Mesothelial cell of epicardium (in vitro differentiated cells): ENCODE results near the gene ACTG2. TPM values are rescaled to one million over a fixed set of nuclear protein-coding genes. Genes with fewer than 3 reads are reported as not detected.

ENCODE experiments used
- DNase-seq, 2 experiments: peaks; one replicate each; pipeline ENCODE4 v3.0.0; 2021; ENCODE audit warnings: low spot score in 2 of 2; ENCODE audit not compliant: unreplicated experiment in 2 of 2
- H3K27ac Mint-ChIP-seq: 2 replicates; pipeline ENCODE4 v1.8.0; 2021; ENCODE audit warnings: mixed read lengths
- H3K27me3 Mint-ChIP-seq: 2 replicates; pipeline ENCODE4 v1.8.0; 2021; ENCODE audit warnings: low read depth, mixed read lengths
- H3K36me3 Mint-ChIP-seq: 2 replicates; pipeline ENCODE4 v1.8.0; 2021; ENCODE audit warnings: mixed read lengths
- H3K4me1 Mint-ChIP-seq: 2 replicates; pipeline ENCODE4 v1.8.0; 2021; ENCODE audit warnings: mixed read lengths
- H3K4me3 Mint-ChIP-seq: 2 replicates; pipeline ENCODE4 v1.8.0; 2021; ENCODE audit warnings: mild to moderate bottlenecking, moderate library complexity, mixed read lengths
- H3K9me3 Mint-ChIP-seq: 2 replicates; pipeline ENCODE4 v1.8.0; 2021; ENCODE audit warnings: mixed read lengths
- CTCF ChIP-seq: fragments of 200-600 bp; sonication (generic); IDR thresholded peaks from one replicate; pipeline ENCODE4 v1.5.0; 2021; ENCODE audit warnings: antibody characterized with exemption; ENCODE audit not compliant: unreplicated experiment
- total RNA-seq: library from RNA; stranded (reverse); gene quantifications from 3 replicates; pipeline ENCODE4 v1.2.1, GENCODE V29; 2021

ACTG2 gene
- total RNA-seq, 1 donor from 2014 or later: 9.3 TPM

DNA sequence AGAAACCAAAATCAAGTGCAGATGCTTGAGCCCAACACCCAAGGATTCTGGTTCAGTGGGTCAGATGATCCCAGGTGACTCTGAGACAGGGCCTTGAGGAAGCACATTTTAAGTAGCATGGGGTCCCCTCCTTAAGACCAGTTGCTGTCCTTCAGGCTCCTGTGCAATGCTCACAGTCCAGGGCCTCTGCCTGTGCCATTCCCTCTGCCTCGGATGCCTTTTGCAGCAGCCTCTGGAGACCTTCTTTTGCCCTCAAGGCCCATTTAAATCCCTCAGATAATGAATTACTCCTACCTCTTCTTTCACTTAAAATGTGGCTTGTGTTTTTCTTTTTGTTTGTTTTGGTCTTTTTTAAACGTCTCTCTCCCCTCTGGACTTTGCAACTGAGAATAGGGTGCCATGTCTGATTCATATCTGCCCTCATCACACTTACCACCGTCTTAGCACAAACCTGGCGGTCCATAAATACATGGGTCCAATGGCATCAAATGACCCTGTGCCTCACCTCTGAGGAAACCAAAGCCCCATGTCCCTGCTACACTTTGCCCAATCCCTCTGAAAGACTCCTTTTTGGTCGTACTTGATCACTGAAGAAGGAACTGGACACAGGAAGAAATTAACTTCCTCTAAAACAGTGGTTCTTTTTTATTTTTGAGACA, 14.2 kb downstream of the ACTG2 start:
- DNase-seq: no peak

GRCh38 chr2:73907840-73908452, 15.1 kb downstream of the ACTG2 start:
- H3K27me3 Mint-ChIP-seq: peaks cover 2% of the 10 kb centered on the region
- no peaks in the 10 kb centered on the region for H3K9me3 Mint-ChIP-seq
- H3K27ac Mint-ChIP-seq: no peak overlapping the region

More for the DNA sequence above, 14.2 kb downstream of the ACTG2 start:
- H3K27me3 Mint-ChIP-seq: peaks cover 6% of the 10 kb centered on the region
- H3K36me3 Mint-ChIP-seq: no peaks in the 10 kb centered on the region
- H3K4me1 Mint-ChIP-seq: no peaks in the 10 kb centered on the region
- H3K4me3 Mint-ChIP-seq: no peak overlapping the region
- no peak for TF ChIP-seq CTCF
- no peaks in the 10 kb centered on the region for H3K9me3 Mint-ChIP-seq
- no peak overlapping the region for H3K27ac Mint-ChIP-seq

DNA sequence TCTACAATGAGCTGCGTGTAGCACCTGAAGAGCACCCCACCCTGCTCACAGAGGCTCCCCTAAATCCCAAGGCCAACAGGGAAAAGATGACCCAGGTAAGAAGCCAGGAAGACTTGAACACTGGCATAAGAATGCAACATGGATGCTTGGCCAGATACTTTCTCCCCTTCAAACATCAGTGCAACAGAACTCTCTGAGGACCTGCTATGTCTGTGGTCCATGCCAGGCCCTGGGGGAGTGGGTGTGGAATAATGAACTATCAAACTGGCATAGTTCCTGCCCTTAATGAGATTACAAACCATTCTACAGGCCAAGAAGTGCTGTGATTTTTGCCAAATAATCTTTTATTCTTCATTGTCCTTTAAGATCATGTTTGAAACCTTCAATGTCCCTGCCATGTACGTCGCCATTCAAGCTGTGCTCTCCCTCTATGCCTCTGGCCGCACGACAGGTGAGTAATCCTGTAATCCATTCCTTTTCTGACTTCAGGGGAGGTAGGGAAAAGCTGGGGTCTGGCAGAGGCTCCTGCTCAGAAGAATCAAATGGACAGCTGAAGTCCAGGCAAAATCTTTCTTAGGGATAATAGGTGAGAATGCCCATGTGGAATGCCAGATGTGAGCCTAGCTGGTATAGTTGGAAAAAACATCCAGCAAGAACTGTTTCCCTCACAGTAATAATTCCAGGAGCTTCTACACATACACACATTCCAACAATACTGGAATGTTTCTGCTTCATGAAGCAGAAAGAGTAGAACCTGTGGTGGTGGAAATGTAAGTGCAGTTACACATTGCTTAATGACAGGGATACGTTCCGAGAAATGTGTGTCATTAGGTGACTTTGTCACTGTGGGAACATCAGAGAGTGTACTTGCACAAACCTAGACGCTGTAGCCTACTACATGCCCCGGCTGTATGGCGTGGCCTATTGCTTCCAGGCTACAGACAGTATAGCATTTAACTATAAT, 16.2 kb downstream of the ACTG2 start:
- Mint-ChIP-seq H3K27ac (no peak overlapping the region), H3K36me3 (no peaks in the 10 kb centered on the region), H3K4me1 (no peaks in the 10 kb centered on the region), H3K9me3 (no peaks in the 10 kb centered on the region), H3K4me3 (no peak overlapping the region), H3K27me3 (peaks cover 2% of the 10 kb centered on the region)
- TF ChIP-seq CTCF: no peak
- no peak for DNase-seq

More at GRCh38 chr2:73907840-73908452, 15.1 kb downstream of the ACTG2 start:
- Mint-ChIP-seq H3K36me3 (no peaks in the 10 kb centered on the region), H3K4me3 (no peak overlapping the region), H3K4me1 (no peaks in the 10 kb centered on the region)
- TF ChIP-seq CTCF: no peak
- DNase-seq: no peak

DNA sequence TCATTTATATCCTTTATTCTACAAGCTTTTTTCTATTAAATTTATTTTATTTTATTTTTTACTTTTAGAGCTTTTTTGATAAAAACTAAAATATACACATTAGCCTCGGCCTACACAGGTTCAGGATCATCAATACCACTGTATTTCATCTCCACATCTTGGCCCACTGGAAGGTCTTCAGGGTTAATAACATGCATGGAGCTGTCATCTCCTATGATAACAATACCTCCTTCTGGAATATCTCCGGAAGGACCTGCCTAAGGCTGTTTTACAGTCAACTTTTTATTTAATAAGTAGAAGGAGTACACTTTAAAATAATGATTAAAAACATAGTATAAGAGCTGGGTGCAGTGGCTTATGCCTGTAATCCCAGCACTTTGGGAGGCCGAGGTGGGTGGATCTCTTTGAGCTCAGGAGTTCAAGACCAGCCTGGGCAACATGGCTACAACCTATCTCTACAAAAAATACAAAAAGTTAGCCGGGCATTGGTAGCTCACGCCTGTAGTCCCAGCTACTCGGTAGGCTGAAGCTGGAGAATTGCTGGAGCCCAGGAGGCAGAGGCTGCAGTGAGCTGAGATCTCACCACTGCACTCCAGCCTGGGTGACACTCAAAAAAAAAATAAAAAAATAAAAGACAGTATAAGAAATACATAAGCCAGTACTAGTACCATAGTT, 18.2 kb downstream of the ACTG2 start:
- peaks cover 4% of the 10 kb centered on the region for H3K27me3 Mint-ChIP-seq
- no peak overlapping the region for H3K4me3 Mint-ChIP-seq
- no peak overlapping the region for H3K27ac Mint-ChIP-seq
- H3K9me3 Mint-ChIP-seq: no peaks in the 10 kb centered on the region
- no peak for TF ChIP-seq CTCF
- H3K4me1 Mint-ChIP-seq: no peaks in the 10 kb centered on the region
- no peak for DNase-seq
- no peaks in the 10 kb centered on the region for H3K36me3 Mint-ChIP-seq

DNA sequence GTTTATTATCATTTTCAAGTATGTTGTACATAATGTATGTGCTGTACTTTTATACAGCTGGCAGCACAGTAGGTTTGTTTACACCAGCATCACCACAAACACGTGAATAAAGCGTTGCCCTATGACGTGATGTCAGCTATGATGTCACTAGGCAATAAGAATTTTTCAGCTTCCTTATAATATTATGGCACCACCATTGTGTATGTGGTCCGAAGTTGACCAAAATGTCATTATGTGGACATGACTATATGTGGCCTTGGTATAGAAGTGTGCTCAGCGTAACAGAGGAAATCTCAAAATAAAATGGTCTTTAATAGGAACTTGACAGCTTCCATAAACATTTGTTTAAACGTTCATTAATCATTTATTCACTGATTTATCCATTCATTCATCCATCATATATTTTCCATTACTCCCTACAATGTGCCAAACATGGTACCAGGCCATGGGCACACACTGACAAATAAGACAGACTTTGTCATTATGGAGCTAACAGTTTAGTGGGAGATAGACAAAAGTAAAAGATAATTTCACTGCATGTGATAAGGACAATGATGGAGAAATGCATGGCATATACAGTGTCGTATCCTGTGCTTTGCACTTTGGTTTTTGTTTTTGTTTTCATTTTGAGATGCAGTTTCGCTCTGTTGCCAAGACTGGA, 18.9 kb downstream of the ACTG2 start:
- Mint-ChIP-seq H3K9me3 (no peaks in the 10 kb centered on the region), H3K4me1 (no peaks in the 10 kb centered on the region)
- TF ChIP-seq CTCF: no peak

More for the DNA sequence above, 18.9 kb downstream of the ACTG2 start:
- DNase-seq: no peak
- Mint-ChIP-seq H3K27me3 (peaks cover 4% of the 10 kb centered on the region), H3K36me3 (no peaks in the 10 kb centered on the region), H3K27ac (no peak overlapping the region), H3K4me3 (no peak overlapping the region)
